Upper lobe of left lung (tissue), 4 donors: ENCODE measurements around the gene SEC22B.
"Not testable (repeated sequence)": the region's sequence is repeated elsewhere in the genome, so short reads cannot be mapped to it uniquely, and the experiment has no call there.

Experiments used
- CTCF ChIP-seq, 6 experiments: fragments of 450-650 bp in 4 of 6; fragments of 200-600 bp in 2 of 6; sonication (generic) in 2 of 6; IDR thresholded peaks; one replicate each; pipeline ENCODE4 v1.5.1; 2016 to 2019; ENCODE audit warnings: antibody characterized with exemption in 6 of 6
- POLR2A ChIP-seq, 4 donors: fragments of 450-650 bp; IDR thresholded peaks; one replicate each; pipeline ENCODE4 v1.5.1; 2016 to 2017; ENCODE audit warnings: antibody characterized with exemption in 4 of 4, mild to moderate bottlenecking in 2 of 4
- POLR2AphosphoS5 ChIP-seq, 2 donors: sonication (generic); formaldehyde crosslinking; IDR thresholded peaks; one replicate each; pipeline ENCODE4 v1.5.1; 2017; ENCODE audit warnings: antibody characterized with exemption in 2 of 2

GRCh38 chr1:120109180-120109579 lies 67.1 kb downstream of the SEC22B start:
- TF ChIP-seq CTCF, POLR2A, POLR2AphosphoS5 (IDR thresholded peaks at IDR 0.05): not testable (repeated sequence)
